ENCODE results near the gene TLR7.

TLR7 gene

GRCh38 chrX:12887767-12888166 is 20.9 kb downstream of the TLR7 start:
- no peaks in the 10 kb centered on the region for H3K36me3 ChIP-seq (ENCODE audit: insufficient read depth, insufficient read length, low read length)
- no peak overlapping the region for H3K9ac ChIP-seq (ENCODE audit: insufficient read length, low read depth)
- no peak for DNase-seq (ENCODE audit: low read depth, low spot score)
- H3K9me3 ChIP-seq (ENCODE audit: insufficient read depth, low read length) = no peaks in the 10 kb centered on the region
- no peaks in the 10 kb centered on the region for H3K27me3 ChIP-seq (ENCODE audit: insufficient read depth, insufficient read length)
- TF ChIP-seq ZNF274 (IDR thresholded peaks at IDR 0.05; ENCODE audit: low read depth, low read length) (no peak), YY1 (IDR thresholded peaks at IDR 0.05; ENCODE audit: insufficient read depth, insufficient read length) (no peak), SUZ12 (IDR thresholded peaks at IDR 0.05; ENCODE audit: extremely low read depth, insufficient read depth, insufficient read length) (no peak)
- no peak overlapping the region for H3K4me3 ChIP-seq (ENCODE audit: insufficient read length, low read depth)
- H3K4me1 ChIP-seq (ENCODE audit: insufficient read depth, insufficient read length) = no peaks in the 10 kb centered on the region

- Histone ChIP-seq H3K36me3 (ENCODE audit: insufficient read depth, insufficient read length, low read length) (no peaks in the 10 kb centered on the region), H3K27me3 (ENCODE audit: insufficient read depth, insufficient read length) (no peaks in the 10 kb centered on the region), H3K9me3 (ENCODE audit: insufficient read depth, low read length) (no peaks in the 10 kb centered on the region), H3K4me3 (ENCODE audit: insufficient read length, low read depth) (no peak overlapping the region), H3K9ac (ENCODE audit: insufficient read length, low read depth) (no peak overlapping the region), H3K4me1 (ENCODE audit: insufficient read depth, insufficient read length) (no peaks in the 10 kb centered on the region)
- DNase-seq (ENCODE audit: low read depth, low spot score) = no peak
- no peak for TF ChIP-seq ZNF274 (IDR thresholded peaks at IDR 0.05; ENCODE audit: low read depth, low read length)
- no peak for TF ChIP-seq YY1 (IDR thresholded peaks at IDR 0.05; ENCODE audit: insufficient read depth, insufficient read length)
- TF ChIP-seq SUZ12 (IDR thresholded peaks at IDR 0.05; ENCODE audit: extremely low read depth, insufficient read depth, insufficient read length) = no peak
These were observed 23.6 kb downstream of the TLR7 start for GRCh38 chrX:12890467-12890866.

- Histone ChIP-seq H3K27me3 (ENCODE audit: insufficient read depth, insufficient read length) (no peaks in the 10 kb centered on the region), H3K9ac (ENCODE audit: insufficient read length, low read depth) (no peak overlapping the region), H3K4me3 (ENCODE audit: insufficient read length, low read depth) (no peak overlapping the region), H3K36me3 (ENCODE audit: insufficient read depth, insufficient read length, low read length) (no peaks in the 10 kb centered on the region), H3K4me1 (ENCODE audit: insufficient read depth, insufficient read length) (no peaks in the 10 kb centered on the region), H3K9me3 (ENCODE audit: insufficient read depth, low read length) (no peaks in the 10 kb centered on the region)
- no peak for DNase-seq (ENCODE audit: low read depth, low spot score)
- TF ChIP-seq ZNF274 (IDR thresholded peaks at IDR 0.05; ENCODE audit: low read depth, low read length) = no peak
- TF ChIP-seq YY1 (IDR thresholded peaks at IDR 0.05; ENCODE audit: insufficient read depth, insufficient read length) = no peak
- no peak for TF ChIP-seq SUZ12 (IDR thresholded peaks at IDR 0.05; ENCODE audit: extremely low read depth, insufficient read depth, insufficient read length)
These were observed 24.3 kb downstream of the TLR7 start for GRCh38 chrX:12891171-12891570.

- Histone ChIP-seq H3K9ac (ENCODE audit: insufficient read length, low read depth) (no peak overlapping the region), H3K9me3 (ENCODE audit: insufficient read depth, low read length) (no peaks in the 10 kb centered on the region), H3K27me3 (ENCODE audit: insufficient read depth, insufficient read length) (no peaks in the 10 kb centered on the region), H3K4me1 (ENCODE audit: insufficient read depth, insufficient read length) (no peaks in the 10 kb centered on the region), H3K36me3 (ENCODE audit: insufficient read depth, insufficient read length, low read length) (no peaks in the 10 kb centered on the region), H3K4me3 (ENCODE audit: insufficient read length, low read depth) (no peak overlapping the region)
- TF ChIP-seq SUZ12 (IDR thresholded peaks at IDR 0.05; ENCODE audit: extremely low read depth, insufficient read depth, insufficient read length) (no peak), YY1 (IDR thresholded peaks at IDR 0.05; ENCODE audit: insufficient read depth, insufficient read length) (no peak), ZNF274 (IDR thresholded peaks at IDR 0.05; ENCODE audit: low read depth, low read length) (no peak)
- no peak for DNase-seq (ENCODE audit: low read depth, low spot score)
These were observed 25.1 kb downstream of the TLR7 start for GRCh38 chrX:12891915-12892506.

GRCh38 chrX:12892716-12893115 is 25.8 kb downstream of the TLR7 start:
- no peaks in the 10 kb centered on the region for H3K27me3 ChIP-seq (ENCODE audit: insufficient read depth, insufficient read length)
- H3K4me3 ChIP-seq (ENCODE audit: insufficient read length, low read depth) = no peak overlapping the region
- H3K9ac ChIP-seq (ENCODE audit: insufficient read length, low read depth) = no peak overlapping the region
- no peak for DNase-seq (ENCODE audit: low read depth, low spot score)
- no peaks in the 10 kb centered on the region for H3K36me3 ChIP-seq (ENCODE audit: insufficient read depth, insufficient read length, low read length)
- no peaks in the 10 kb centered on the region for H3K4me1 ChIP-seq (ENCODE audit: insufficient read depth, insufficient read length)
- H3K9me3 ChIP-seq (ENCODE audit: insufficient read depth, low read length) = no peaks in the 10 kb centered on the region
- TF ChIP-seq SUZ12 (IDR thresholded peaks at IDR 0.05; ENCODE audit: extremely low read depth, insufficient read depth, insufficient read length) = no peak
- TF ChIP-seq ZNF274 (IDR thresholded peaks at IDR 0.05; ENCODE audit: low read depth, low read length) = no peak
- no peak for TF ChIP-seq YY1 (IDR thresholded peaks at IDR 0.05; ENCODE audit: insufficient read depth, insufficient read length)

- Histone ChIP-seq H3K27me3 (ENCODE audit: insufficient read depth, insufficient read length) (no peaks in the 10 kb centered on the region), H3K9me3 (ENCODE audit: insufficient read depth, low read length) (no peaks in the 10 kb centered on the region), H3K36me3 (ENCODE audit: insufficient read depth, insufficient read length, low read length) (no peaks in the 10 kb centered on the region), H3K4me3 (ENCODE audit: insufficient read length, low read depth) (no peak overlapping the region), H3K9ac (ENCODE audit: insufficient read length, low read depth) (no peak overlapping the region), H3K4me1 (ENCODE audit: insufficient read depth, insufficient read length) (no peaks in the 10 kb centered on the region)
- no peak for DNase-seq (ENCODE audit: low read depth, low spot score)
- TF ChIP-seq ZNF274 (IDR thresholded peaks at IDR 0.05; ENCODE audit: low read depth, low read length) (no peak), YY1 (IDR thresholded peaks at IDR 0.05; ENCODE audit: insufficient read depth, insufficient read length) (no peak), SUZ12 (IDR thresholded peaks at IDR 0.05; ENCODE audit: extremely low read depth, insufficient read depth, insufficient read length) (no peak)
These were observed 27.5 kb downstream of the TLR7 start for GRCh38 chrX:12894074-12895030.

GRCh38 chrX:12895866-12896265 is 29.0 kb downstream of the TLR7 start:
- no peak for TF ChIP-seq ZNF274 (IDR thresholded peaks at IDR 0.05; ENCODE audit: low read depth, low read length)
- no peak for TF ChIP-seq YY1 (IDR thresholded peaks at IDR 0.05; ENCODE audit: insufficient read depth, insufficient read length)
- no peak for TF ChIP-seq SUZ12 (IDR thresholded peaks at IDR 0.05; ENCODE audit: extremely low read depth, insufficient read depth, insufficient read length)

More at GRCh38 chrX:12895866-12896265, 29.0 kb downstream of the TLR7 start:
- no peaks in the 10 kb centered on the region for H3K36me3 ChIP-seq (ENCODE audit: insufficient read depth, insufficient read length, low read length)
- H3K4me3 ChIP-seq (ENCODE audit: insufficient read length, low read depth) = no peak overlapping the region
- no peaks in the 10 kb centered on the region for H3K27me3 ChIP-seq (ENCODE audit: insufficient read depth, insufficient read length)
- H3K4me1 ChIP-seq (ENCODE audit: insufficient read depth, insufficient read length) = no peaks in the 10 kb centered on the region
- H3K9me3 ChIP-seq (ENCODE audit: insufficient read depth, low read length) = no peaks in the 10 kb centered on the region
- no peak overlapping the region for H3K9ac ChIP-seq (ENCODE audit: insufficient read length, low read depth)
- DNase-seq (ENCODE audit: low read depth, low spot score) = no peak

All from NT2/D1 (cell line).